HEK293 (cell line): ENCODE results near the gene DOCK4.

Experiments used
- CTCF ChIA-PET: fragments of 350-600 bp; formaldehyde crosslinking; extraction: SDS; loops from one replicate; lab custom pipeline; 2021; ENCODE audit warnings: antibody characterized with exemption; lab: Yijun Ruan, JAX
- POLR2A ChIA-PET: fragments of 300-600 bp; formaldehyde crosslinking; extraction: SDS; loops from one replicate; lab custom pipeline; 2020; ENCODE audit warnings: antibody characterized with exemption, inconsistent platforms; lab: Yijun Ruan, JAX
- H3K27ac ChIP-seq: fragments of 200-500 bp; sonication (Bioruptor generic); 2 replicates; pipeline ENCODE4 v1.5.1; 2014; ENCODE audit warnings: low read depth, low read length, control low read depth, inconsistent platforms; ENCODE audit errors: extremely low read depth
- H3K36me3 ChIP-seq, 2 experiments: fragments of 200-500 bp in 1 of 2; sonication (Bioruptor generic) in 1 of 2; 1 replicate in 1 of 2; 2 replicates in 1 of 2; pipeline ENCODE4 v1.5.1; 2014 to 2017; ENCODE audit warnings: inconsistent platforms in 2 of 2, low read length in 2 of 2; ENCODE audit not compliant: control insufficient read depth in 2 of 2, insufficient read depth in 1 of 2
- H3K4me1 ChIP-seq: fragments of 200-500 bp; sonication (Bioruptor generic); 2 replicates; pipeline ENCODE4 v1.5.1; 2014; ENCODE audit warnings: mild to moderate bottlenecking, low read length, inconsistent platforms; ENCODE audit not compliant: control insufficient read depth, insufficient read depth
- H3K4me3 ChIP-seq: 2 replicates; pipeline ENCODE4 v1.5.1; 2011; ENCODE audit warnings: low read depth, mild to moderate bottlenecking, control low read depth, low read length, moderate library complexity
- H3K9me3 ChIP-seq: fragments of 200-500 bp; sonication (Bioruptor generic); 2 replicates; pipeline ENCODE4 v1.5.1; 2014; ENCODE audit warnings: low read depth, low read length, inconsistent platforms; ENCODE audit not compliant: control insufficient read depth, insufficient read depth
- BCL11A ChIP-seq: fragments of 450-650 bp; formaldehyde crosslinking; IDR thresholded peaks from 2 replicates; pipeline ENCODE4 v1.5.1; 2016; ENCODE audit warnings: low read depth, missing biosample characterization, missing genetic modification characterization
- KLF10 ChIP-seq: fragments of 450-650 bp; IDR thresholded peaks from 2 replicates; pipeline ENCODE4 v1.5.1; 2018; ENCODE audit warnings: missing biosample characterization, mild to moderate bottlenecking, missing genetic modification characterization
- KLF8 ChIP-seq: fragments of 450-650 bp; formaldehyde crosslinking; IDR thresholded peaks from 2 replicates; pipeline ENCODE4 v1.5.1; 2016; ENCODE audit warnings: missing biosample characterization, missing genetic modification characterization
- MEIS1 ChIP-seq: sonication (generic); formaldehyde crosslinking; IDR thresholded peaks from 2 replicates; pipeline ENCODE4 v1.8.1; 2022; ENCODE audit warnings: missing genetic modification reagents, mild to moderate bottlenecking, borderline replicate concordance
- PATZ1 ChIP-seq: fragments of 450-650 bp; formaldehyde crosslinking; IDR thresholded peaks from 2 replicates; pipeline ENCODE4 v1.5.1; 2016; ENCODE audit warnings: missing biosample characterization, missing genetic modification characterization
- TCF7L2 ChIP-seq: IDR thresholded peaks from 2 replicates; pipeline ENCODE4 v1.6.1; 2011; ENCODE audit warnings: low read depth, mild to moderate bottlenecking, inconsistent platforms, low read length, moderate library complexity, borderline replicate concordance
- TRIM28 ChIP-seq: IDR thresholded peaks from 2 replicates; pipeline ENCODE4 v1.6.1; 2011; ENCODE audit warnings: low read length, control low read depth, borderline replicate concordance
- ZBTB8A ChIP-seq: fragments of 450-650 bp; formaldehyde crosslinking; IDR thresholded peaks from 2 replicates; pipeline ENCODE4 v1.5.1; 2016; ENCODE audit warnings: missing biosample characterization, missing genetic modification characterization
- ZEB2 ChIP-seq: fragments of 450-650 bp; formaldehyde crosslinking; IDR thresholded peaks from 2 replicates; pipeline ENCODE4 v1.5.1; 2016; ENCODE audit warnings: missing biosample characterization, missing genetic modification characterization
- ZNF10 ChIP-seq: fragments of 450-650 bp; formaldehyde crosslinking; IDR thresholded peaks from 2 replicates; pipeline ENCODE4 v1.5.1; 2017; ENCODE audit warnings: missing biosample characterization, missing genetic modification characterization
- ZNF184 ChIP-seq: fragments of 450-650 bp; IDR thresholded peaks from 2 replicates; pipeline ENCODE4 v1.5.1; 2018; ENCODE audit warnings: missing biosample characterization, mild to moderate bottlenecking, missing genetic modification characterization
- ZNF202 ChIP-seq: fragments of 450-650 bp; formaldehyde crosslinking; IDR thresholded peaks from 2 replicates; pipeline ENCODE4 v1.5.1; 2016; ENCODE audit warnings: missing biosample characterization, missing genetic modification characterization, borderline replicate concordance
- ZNF311 ChIP-seq: fragments of 450-650 bp; formaldehyde crosslinking; IDR thresholded peaks from 2 replicates; pipeline ENCODE4 v1.5.1; 2017; ENCODE audit warnings: missing biosample characterization, missing genetic modification characterization, borderline replicate concordance
- ZNF488 ChIP-seq: fragments of 450-650 bp; formaldehyde crosslinking; IDR thresholded peaks from 2 replicates; pipeline ENCODE4 v1.5.1; 2016; ENCODE audit warnings: missing biosample characterization, missing genetic modification characterization
- ZNF560 ChIP-seq: fragments of 450-650 bp; formaldehyde crosslinking; IDR thresholded peaks from 2 replicates; pipeline ENCODE4 v1.5.1; 2017; ENCODE audit warnings: missing biosample characterization, missing genetic modification characterization, borderline replicate concordance
- ZNF561 ChIP-seq: fragments of 450-650 bp; IDR thresholded peaks from 2 replicates; pipeline ENCODE4 v1.5.1; 2018; ENCODE audit warnings: missing biosample characterization, missing genetic modification characterization, borderline replicate concordance
- TF ChIP-seq, protein P1 (sequence below): fragments of 450-650 bp; IDR thresholded peaks from 2 replicates; pipeline ENCODE4 v1.5.1; 2018; ENCODE audit warnings: missing biosample characterization, mild to moderate bottlenecking, missing genetic modification characterization
- TF ChIP-seq, protein P2 (sequence below): fragments of 450-650 bp; formaldehyde crosslinking; IDR thresholded peaks from 2 replicates; pipeline ENCODE4 v1.5.1; 2017; ENCODE audit warnings: missing biosample characterization, missing genetic modification characterization
- TF ChIP-seq, protein P3 (sequence below): fragments of 450-650 bp; formaldehyde crosslinking; IDR thresholded peaks from 2 replicates; pipeline ENCODE4 v1.5.1; 2016; ENCODE audit warnings: missing biosample characterization, missing genetic modification characterization
- TF ChIP-seq, protein P4 (sequence below): fragments of 450-650 bp; formaldehyde crosslinking; IDR thresholded peaks from 2 replicates; pipeline ENCODE4 v1.5.1; 2017; ENCODE audit warnings: missing biosample characterization, mild to moderate bottlenecking, missing genetic modification characterization, moderate library complexity
- TF ChIP-seq, protein P5 (sequence below): fragments of 450-650 bp; formaldehyde crosslinking; IDR thresholded peaks from 2 replicates; pipeline ENCODE4 v1.5.1; 2016; ENCODE audit warnings: missing biosample characterization, missing genetic modification characterization, borderline replicate concordance

The DOCK4 gene

GRCh38 chr7:112130729-112131410 is 75.3 kb downstream of the DOCK4 start:
- CTCF ChIA-PET, result interaction anchor here (0.6 kb wide), 2 partner anchors 240 to 251 kb away, joined by 3 to 4 read pairs; no protein-coding TSS in a partner anchor
- Histone ChIP-seq H3K36me3 (no peaks in the 10 kb centered on the region), H3K4me3 (no peak overlapping the region), H3K4me1 (peaks cover 37% of the 10 kb centered on the region), H3K9me3 (no peaks in the 10 kb centered on the region), H3K27ac (0 out of 2 replicates have a peak overlapping the region, but pooled peaks have one; percentile 16)
- POLR2A ChIA-PET, result no interaction called here
- TF ChIP-seq, protein P1, sequence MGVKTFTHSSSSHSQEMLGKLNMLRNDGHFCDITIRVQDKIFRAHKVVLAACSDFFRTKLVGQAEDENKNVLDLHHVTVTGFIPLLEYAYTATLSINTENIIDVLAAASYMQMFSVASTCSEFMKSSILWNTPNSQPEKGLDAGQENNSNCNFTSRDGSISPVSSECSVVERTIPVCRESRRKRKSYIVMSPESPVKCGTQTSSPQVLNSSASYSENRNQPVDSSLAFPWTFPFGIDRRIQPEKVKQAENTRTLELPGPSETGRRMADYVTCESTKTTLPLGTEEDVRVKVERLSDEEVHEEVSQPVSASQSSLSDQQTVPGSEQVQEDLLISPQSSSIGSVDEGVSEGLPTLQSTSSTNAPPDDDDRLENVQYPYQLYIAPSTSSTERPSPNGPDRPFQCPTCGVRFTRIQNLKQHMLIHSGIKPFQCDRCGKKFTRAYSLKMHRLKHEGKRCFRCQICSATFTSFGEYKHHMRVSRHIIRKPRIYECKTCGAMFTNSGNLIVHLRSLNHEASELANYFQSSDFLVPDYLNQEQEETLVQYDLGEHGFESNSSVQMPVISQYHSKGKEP (tag by site-specific recombination), result 0 out of 2 replicates have a peak, but pooled peaks have one; percentile 33
- TF ChIP-seq ZNF488, result no peak
- peak; percentile 43; the same call in 1 of the 2 replicates for TF ChIP-seq ZBTB8A
- no peak for TF ChIP-seq KLF8 (tag by site-specific recombination)
- 0 out of 2 replicates have a peak, but pooled peaks have one; percentile 47 for TF ChIP-seq BCL11A (tag by site-specific recombination)
- TF ChIP-seq ZNF560, result no peak
- TF ChIP-seq, protein P2, sequence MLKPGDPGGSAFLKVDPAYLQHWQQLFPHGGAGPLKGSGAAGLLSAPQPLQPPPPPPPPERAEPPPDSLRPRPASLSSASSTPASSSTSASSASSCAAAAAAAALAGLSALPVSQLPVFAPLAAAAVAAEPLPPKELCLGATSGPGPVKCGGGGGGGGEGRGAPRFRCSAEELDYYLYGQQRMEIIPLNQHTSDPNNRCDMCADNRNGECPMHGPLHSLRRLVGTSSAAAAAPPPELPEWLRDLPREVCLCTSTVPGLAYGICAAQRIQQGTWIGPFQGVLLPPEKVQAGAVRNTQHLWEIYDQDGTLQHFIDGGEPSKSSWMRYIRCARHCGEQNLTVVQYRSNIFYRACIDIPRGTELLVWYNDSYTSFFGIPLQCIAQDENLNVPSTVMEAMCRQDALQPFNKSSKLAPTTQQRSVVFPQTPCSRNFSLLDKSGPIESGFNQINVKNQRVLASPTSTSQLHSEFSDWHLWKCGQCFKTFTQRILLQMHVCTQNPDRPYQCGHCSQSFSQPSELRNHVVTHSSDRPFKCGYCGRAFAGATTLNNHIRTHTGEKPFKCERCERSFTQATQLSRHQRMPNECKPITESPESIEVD (tag by site-specific recombination), result peak; percentile 95
- TF ChIP-seq ZNF184 (tag by site-specific recombination), result no peak
- TF ChIP-seq MEIS1 (CRISPR knock-in tag), result 0 out of 2 replicates have a peak, but pooled peaks have one; percentile 23
- peak; percentile 85 for TF ChIP-seq TCF7L2
- TF ChIP-seq, protein P3, sequence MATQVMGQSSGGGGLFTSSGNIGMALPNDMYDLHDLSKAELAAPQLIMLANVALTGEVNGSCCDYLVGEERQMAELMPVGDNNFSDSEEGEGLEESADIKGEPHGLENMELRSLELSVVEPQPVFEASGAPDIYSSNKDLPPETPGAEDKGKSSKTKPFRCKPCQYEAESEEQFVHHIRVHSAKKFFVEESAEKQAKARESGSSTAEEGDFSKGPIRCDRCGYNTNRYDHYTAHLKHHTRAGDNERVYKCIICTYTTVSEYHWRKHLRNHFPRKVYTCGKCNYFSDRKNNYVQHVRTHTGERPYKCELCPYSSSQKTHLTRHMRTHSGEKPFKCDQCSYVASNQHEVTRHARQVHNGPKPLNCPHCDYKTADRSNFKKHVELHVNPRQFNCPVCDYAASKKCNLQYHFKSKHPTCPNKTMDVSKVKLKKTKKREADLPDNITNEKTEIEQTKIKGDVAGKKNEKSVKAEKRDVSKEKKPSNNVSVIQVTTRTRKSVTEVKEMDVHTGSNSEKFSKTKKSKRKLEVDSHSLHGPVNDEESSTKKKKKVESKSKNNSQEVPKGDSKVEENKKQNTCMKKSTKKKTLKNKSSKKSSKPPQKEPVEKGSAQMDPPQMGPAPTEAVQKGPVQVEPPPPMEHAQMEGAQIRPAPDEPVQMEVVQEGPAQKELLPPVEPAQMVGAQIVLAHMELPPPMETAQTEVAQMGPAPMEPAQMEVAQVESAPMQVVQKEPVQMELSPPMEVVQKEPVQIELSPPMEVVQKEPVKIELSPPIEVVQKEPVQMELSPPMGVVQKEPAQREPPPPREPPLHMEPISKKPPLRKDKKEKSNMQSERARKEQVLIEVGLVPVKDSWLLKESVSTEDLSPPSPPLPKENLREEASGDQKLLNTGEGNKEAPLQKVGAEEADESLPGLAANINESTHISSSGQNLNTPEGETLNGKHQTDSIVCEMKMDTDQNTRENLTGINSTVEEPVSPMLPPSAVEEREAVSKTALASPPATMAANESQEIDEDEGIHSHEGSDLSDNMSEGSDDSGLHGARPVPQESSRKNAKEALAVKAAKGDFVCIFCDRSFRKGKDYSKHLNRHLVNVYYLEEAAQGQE (tag by site-specific recombination), result peak; percentile 57; the same call in 1 of the 2 replicates
- no peak for TF ChIP-seq TRIM28
- peak; percentile 64 for TF ChIP-seq ZEB2 (tag by site-specific recombination)
- TF ChIP-seq, protein P4, sequence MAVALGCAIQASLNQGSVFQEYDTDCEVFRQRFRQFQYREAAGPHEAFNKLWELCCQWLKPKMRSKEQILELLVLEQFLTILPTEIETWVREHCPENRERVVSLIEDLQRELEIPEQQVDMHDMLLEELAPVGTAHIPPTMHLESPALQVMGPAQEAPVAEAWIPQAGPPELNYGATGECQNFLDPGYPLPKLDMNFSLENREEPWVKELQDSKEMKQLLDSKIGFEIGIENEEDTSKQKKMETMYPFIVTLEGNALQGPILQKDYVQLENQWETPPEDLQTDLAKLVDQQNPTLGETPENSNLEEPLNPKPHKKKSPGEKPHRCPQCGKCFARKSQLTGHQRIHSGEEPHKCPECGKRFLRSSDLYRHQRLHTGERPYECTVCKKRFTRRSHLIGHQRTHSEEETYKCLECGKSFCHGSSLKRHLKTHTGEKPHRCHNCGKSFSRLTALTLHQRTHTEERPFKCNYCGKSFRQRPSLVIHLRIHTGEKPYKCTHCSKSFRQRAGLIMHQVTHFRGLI, result 0 out of 2 replicates have a peak, but pooled peaks have one; percentile 18
- TF ChIP-seq, protein P5, sequence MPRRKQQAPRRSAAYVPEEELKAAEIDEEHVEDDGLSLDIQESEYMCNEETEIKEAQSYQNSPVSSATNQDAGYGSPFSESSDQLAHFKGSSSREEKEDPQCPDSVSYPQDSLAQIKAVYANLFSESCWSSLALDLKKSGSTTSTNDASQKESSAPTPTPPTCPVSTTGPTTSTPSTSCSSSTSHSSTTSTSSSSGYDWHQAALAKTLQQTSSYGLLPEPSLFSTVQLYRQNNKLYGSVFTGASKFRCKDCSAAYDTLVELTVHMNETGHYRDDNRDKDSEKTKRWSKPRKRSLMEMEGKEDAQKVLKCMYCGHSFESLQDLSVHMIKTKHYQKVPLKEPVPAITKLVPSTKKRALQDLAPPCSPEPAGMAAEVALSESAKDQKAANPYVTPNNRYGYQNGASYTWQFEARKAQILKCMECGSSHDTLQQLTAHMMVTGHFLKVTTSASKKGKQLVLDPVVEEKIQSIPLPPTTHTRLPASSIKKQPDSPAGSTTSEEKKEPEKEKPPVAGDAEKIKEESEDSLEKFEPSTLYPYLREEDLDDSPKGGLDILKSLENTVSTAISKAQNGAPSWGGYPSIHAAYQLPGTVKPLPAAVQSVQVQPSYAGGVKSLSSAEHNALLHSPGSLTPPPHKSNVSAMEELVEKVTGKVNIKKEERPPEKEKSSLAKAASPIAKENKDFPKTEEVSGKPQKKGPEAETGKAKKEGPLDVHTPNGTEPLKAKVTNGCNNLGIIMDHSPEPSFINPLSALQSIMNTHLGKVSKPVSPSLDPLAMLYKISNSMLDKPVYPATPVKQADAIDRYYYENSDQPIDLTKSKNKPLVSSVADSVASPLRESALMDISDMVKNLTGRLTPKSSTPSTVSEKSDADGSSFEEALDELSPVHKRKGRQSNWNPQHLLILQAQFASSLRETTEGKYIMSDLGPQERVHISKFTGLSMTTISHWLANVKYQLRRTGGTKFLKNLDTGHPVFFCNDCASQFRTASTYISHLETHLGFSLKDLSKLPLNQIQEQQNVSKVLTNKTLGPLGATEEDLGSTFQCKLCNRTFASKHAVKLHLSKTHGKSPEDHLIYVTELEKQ (tag by site-specific recombination), result peak; percentile 86; the same call in 1 of the 2 replicates
- TF ChIP-seq ZNF311 (tag by site-specific recombination), result no peak
- peak; percentile 75 for TF ChIP-seq PATZ1 (tag by site-specific recombination)
- peak; percentile 21; the same call in 1 of the 2 replicates for TF ChIP-seq KLF10 (tag by site-specific recombination)
- TF ChIP-seq ZNF202 (tag by site-specific recombination), result no peak
- TF ChIP-seq ZNF561 (tag by site-specific recombination), result peak; percentile 84
- TF ChIP-seq ZNF10 (tag by site-specific recombination), result peak; percentile 34; the same call in 1 of the 2 replicates
